ENCODE data around the gene CMBL. TPM values are rescaled to one million over a fixed set of nuclear protein-coding genes. Genes with fewer than 3 reads are reported as not detected.

The CMBL gene
- total RNA-seq, 2 donors from 2014 or later: 3.4 to 7.8 TPM

GRCh38 chr5:10244342-10244944 is 63.3 kb downstream of the CMBL start:
- ATAC-seq (ENCODE audit: insufficient number of reproducible peaks, low FRiP score, low read depth) (no peak), DNase-seq (ENCODE audit: low spot score) (no peak)
- H3K4me1 ChIP-seq (ENCODE audit: control insufficient read depth in 1 of 2, low read depth in 2 of 2): peaks cover 3 to 9% of the 10 kb centered on the region in 2 donors
- H3K27me3 ChIP-seq (replicated peaks; ENCODE audit: insufficient read depth): no peaks in the 10 kb centered on the region
- H3K36me3 ChIP-seq: no peaks in the 10 kb centered on the region
- TF ChIP-seq CTCF (IDR thresholded peaks at IDR 0.05): no peak
- H3K9me3 ChIP-seq: no peaks in the 10 kb centered on the region
- H3K27ac ChIP-seq: no peak overlapping the region
- no peak overlapping the region for H3K4me3 ChIP-seq

GRCh38 chr5:10243660-10244240 is 64.0 kb downstream of the CMBL start:
- ATAC-seq (ENCODE audit: insufficient number of reproducible peaks, low FRiP score, low read depth) (no peak), DNase-seq (ENCODE audit: low spot score) (no peak)
- H3K9me3 ChIP-seq: no peaks in the 10 kb centered on the region
- no peak overlapping the region for H3K27ac ChIP-seq
- H3K36me3 ChIP-seq: peaks cover 1% of the 10 kb centered on the region
- H3K27me3 ChIP-seq (replicated peaks; ENCODE audit: insufficient read depth): no peaks in the 10 kb centered on the region
- H3K4me1 ChIP-seq (ENCODE audit: control insufficient read depth in 1 of 2, low read depth in 2 of 2): peaks cover 1 to 5% of the 10 kb centered on the region in 2 donors
- no peak overlapping the region for H3K4me3 ChIP-seq
- TF ChIP-seq CTCF (IDR thresholded peaks at IDR 0.05): no peak

- H3K36me3 ChIP-seq: peaks cover 6% of the 10 kb centered on the region
Observed at GRCh38 chr5:10235350-10235749, 72.4 kb downstream of the CMBL start.

GRCh38 chr5:10233505-10233904 is 74.2 kb downstream of the CMBL start:
- Histone ChIP-seq H3K27me3 (replicated peaks; ENCODE audit: insufficient read depth) (no peaks in the 10 kb centered on the region), H3K4me3 (no peak overlapping the region), H3K9me3 (no peaks in the 10 kb centered on the region), H3K27ac (no peak overlapping the region), H3K4me1 (ENCODE audit: control insufficient read depth in 1 of 2, low read depth in 2 of 2) (no peaks in the 10 kb centered on the region), H3K36me3 (peaks cover 3% of the 10 kb centered on the region)
- no peak for DNase-seq (ENCODE audit: low spot score)
- no peak for TF ChIP-seq CTCF (IDR thresholded peaks at IDR 0.05)
- ATAC-seq (ENCODE audit: insufficient number of reproducible peaks, low FRiP score, low read depth): no peak

More at GRCh38 chr5:10235350-10235749, 72.4 kb downstream of the CMBL start:
- no peak for TF ChIP-seq CTCF (IDR thresholded peaks at IDR 0.05)
- Histone ChIP-seq H3K4me3 (no peak overlapping the region), H3K4me1 (ENCODE audit: control insufficient read depth in 1 of 2, low read depth in 2 of 2) (no peaks in the 10 kb centered on the region), H3K27ac (no peak overlapping the region), H3K9me3 (no peaks in the 10 kb centered on the region), H3K27me3 (replicated peaks; ENCODE audit: insufficient read depth) (no peaks in the 10 kb centered on the region)
- DNase-seq (ENCODE audit: low spot score) (no peak), ATAC-seq (ENCODE audit: insufficient number of reproducible peaks, low FRiP score, low read depth) (no peak)

GRCh38 chr5:10233011-10233410 is 74.7 kb downstream of the CMBL start:
- Histone ChIP-seq H3K36me3 (no peaks in the 10 kb centered on the region), H3K4me1 (ENCODE audit: control insufficient read depth in 1 of 2, low read depth in 2 of 2) (no peaks in the 10 kb centered on the region), H3K27ac (no peak overlapping the region), H3K4me3 (no peak overlapping the region), H3K9me3 (no peaks in the 10 kb centered on the region), H3K27me3 (replicated peaks; ENCODE audit: insufficient read depth) (no peaks in the 10 kb centered on the region)
- ATAC-seq (ENCODE audit: insufficient number of reproducible peaks, low FRiP score, low read depth): no peak
- DNase-seq (ENCODE audit: low spot score): no peak
- no peak for TF ChIP-seq CTCF (IDR thresholded peaks at IDR 0.05)

Measured in thoracic aorta (tissue), 2 donors.